HG03558 (cell line): ENCODE results near the gene CHURC1.

Source experiments
- ATAC-seq: cut with Tn5 transposase; IDR thresholded peaks from one replicate; pipeline ENCODE4 v1.9.1; 2021; ENCODE audit warnings: moderate number of reproducible peaks; ENCODE audit not compliant: unreplicated experiment; ENCODE audit errors: extremely low read depth

The CHURC1 gene

GRCh38 chr14:64914237-64915028 lies at the start of gene CHURC1:
Gene CHURC1 (plus strand): TSS chr14:64914455. CDS start chr14:64914496, 41 bp downstream.
- ATAC-seq, result peak; percentile 95

- ATAC-seq, result no peak
Measured at GRCh38 chr14:64865109-64865508, 49.1 kb upstream of the CHURC1 start.

DNA sequence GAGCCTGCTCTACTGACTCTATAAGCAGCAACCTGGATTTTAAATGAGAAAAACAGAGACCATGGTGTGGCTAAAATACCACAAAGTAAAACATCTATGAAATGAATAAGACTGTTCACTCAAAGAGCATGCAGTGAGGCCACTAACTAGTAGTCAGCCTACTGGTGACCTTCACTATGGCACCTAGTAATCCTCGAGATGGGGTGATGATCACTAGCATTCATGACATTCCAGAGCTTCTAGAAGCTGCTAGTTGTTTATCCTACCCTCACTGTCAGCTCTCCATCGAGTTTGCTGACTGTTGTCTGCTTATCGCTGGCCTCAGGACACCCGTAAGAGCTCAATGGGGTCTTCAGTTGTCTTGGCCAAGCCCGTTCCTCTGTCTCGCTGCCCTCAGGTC lies 48.3 kb upstream of the CHURC1 start:
- ATAC-seq, result no peak

DNA sequence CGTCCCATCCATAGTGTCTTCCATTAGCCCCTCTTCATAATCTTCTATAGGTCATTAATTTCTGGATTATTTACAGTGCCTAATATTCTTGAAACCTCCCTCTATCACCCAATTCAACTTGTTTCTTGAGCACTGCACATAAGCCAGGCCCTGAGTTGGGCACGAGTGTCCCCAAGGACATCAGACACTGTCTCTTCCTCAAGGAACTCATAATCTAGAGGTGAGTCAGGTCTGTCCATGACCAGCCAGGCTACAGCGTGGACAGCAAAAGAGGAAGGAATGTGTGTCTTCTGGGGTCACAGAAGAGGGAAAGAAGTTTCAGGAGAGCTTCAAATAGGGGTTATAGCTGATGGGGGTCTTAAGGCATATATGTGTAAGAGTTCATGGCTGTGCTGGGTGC lies 47.1 kb upstream of the CHURC1 start:
- no peak for ATAC-seq

DNA sequence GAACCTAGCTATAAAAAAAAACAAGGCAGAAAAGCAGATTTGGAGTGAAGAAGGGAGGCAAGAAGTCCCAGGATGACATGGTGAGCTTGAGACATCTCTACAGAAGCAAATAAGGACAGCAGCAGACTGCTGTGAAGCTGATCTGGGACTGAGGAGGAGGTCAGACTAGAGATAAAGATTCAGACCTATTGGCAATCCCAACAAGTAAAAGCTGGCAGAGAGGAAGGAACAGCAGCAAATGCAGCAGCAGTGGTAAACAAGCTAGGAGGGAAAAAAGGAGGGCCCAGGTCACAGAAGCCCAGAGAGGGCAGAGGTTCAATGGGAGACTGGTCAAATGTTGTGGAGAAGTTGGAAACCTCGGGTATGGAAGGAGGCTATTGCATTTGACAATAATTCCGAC lies 45.9 kb upstream of the CHURC1 start:
- ATAC-seq, result no peak

GRCh38 chr14:64868841-64869240 lies 45.4 kb upstream of the CHURC1 start:
- ATAC-seq, result no peak

DNA sequence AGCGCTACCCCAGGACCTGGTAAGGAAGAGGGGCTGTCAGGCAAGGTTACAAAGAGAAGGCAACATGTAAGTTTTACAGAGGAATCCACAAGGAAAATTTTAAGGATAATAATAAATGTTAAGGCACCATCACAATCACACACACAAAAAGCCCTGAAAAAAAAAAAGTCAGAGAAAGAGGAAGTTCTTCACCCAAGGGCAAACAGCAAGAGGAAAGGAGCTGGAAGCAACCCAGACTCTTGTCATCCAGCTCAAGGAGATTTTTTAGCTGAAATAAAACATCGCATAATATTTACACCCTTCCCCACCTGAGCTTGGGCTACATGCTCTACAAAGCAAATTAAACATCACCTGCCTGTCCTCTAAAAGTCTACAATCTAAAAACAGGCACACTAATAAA lies 44.1 kb upstream of the CHURC1 start:
- no peak for ATAC-seq

DNA sequence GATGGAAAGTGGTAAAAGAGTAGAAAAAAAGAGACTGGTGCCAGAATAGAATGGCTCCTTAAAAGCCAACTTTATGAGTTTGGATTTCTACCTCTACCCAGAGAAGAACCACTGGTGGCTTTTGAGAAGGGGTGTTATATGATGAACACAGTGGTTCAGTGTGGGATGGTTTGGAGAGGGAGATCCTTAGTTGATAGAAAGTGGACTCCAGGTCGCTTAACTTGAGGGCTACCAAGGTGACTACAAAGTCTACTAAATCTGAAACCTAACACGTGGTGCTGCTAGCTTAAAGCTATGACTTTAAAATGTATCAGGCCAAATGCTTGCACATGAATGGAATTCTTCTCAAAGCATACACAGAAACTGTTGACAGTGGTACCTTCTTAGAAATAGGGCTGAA lies 42.9 kb upstream of the CHURC1 start:
- no peak for ATAC-seq

- ATAC-seq, result no peak
Measured at GRCh38 chr14:64873506-64874219, 40.6 kb upstream of the CHURC1 start.

GRCh38 chr14:64875350-64875749 lies 38.9 kb upstream of the CHURC1 start:
- no peak for ATAC-seq

DNA sequence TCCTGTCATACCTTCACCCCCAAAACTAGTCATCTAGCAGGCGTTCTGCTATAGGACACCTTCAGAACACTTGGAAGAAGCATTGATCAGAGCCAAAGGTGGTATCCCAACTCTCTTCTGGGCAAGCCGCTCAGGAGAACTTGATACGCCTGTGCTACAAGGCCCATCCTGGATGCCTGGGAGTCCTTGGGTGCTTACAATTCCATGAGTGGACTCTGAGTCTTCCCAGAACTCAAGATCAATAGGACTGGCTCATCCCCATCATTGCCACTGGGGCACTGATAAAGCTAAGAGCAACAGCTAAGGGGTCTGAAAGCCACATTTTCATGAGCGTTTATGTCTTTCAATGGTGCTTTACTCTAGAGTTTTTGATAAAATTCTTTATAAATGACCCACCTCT lies 36.4 kb upstream of the CHURC1 start:
- no peak for ATAC-seq

GRCh38 chr14:64878837-64879634 lies 35.2 kb upstream of the CHURC1 start:
- ATAC-seq, result no peak

DNA sequence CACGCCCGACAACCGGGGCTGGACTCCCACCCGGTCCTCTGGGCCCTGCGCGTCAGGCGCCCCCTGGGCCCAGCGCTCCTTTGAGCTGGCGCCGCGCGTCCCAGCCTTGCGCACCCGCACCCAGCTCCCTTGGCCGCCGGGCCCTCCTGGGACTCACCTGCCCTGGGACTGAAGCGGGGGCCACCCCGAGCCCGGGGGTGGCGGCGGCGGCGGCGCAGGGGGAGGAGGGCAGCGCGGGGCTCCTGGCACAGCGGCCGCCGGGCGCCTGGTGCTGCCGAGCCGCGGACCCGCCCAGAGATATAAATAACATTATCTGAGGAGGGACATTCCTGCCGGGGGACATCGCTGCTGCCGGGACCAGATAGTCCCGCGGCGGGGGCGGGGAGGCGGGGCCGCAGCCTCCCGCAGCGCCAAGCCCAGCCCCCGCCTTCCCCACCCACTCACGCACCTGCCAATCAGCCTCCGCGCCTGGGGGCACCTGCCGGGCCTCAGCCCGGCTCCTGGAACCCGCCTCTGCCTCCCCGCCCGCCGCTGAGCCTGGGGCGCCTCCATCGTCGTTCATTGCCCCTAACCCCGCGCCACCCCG lies 34.5 kb upstream of the CHURC1 start, which contains the start of gene SPTB:
TSS of gene SPTB (minus strand) at position 273 of the 586 bp plus-strand sequence. CDS start 56,813 bp downstream, outside the sequence.
- no peak for ATAC-seq

DNA sequence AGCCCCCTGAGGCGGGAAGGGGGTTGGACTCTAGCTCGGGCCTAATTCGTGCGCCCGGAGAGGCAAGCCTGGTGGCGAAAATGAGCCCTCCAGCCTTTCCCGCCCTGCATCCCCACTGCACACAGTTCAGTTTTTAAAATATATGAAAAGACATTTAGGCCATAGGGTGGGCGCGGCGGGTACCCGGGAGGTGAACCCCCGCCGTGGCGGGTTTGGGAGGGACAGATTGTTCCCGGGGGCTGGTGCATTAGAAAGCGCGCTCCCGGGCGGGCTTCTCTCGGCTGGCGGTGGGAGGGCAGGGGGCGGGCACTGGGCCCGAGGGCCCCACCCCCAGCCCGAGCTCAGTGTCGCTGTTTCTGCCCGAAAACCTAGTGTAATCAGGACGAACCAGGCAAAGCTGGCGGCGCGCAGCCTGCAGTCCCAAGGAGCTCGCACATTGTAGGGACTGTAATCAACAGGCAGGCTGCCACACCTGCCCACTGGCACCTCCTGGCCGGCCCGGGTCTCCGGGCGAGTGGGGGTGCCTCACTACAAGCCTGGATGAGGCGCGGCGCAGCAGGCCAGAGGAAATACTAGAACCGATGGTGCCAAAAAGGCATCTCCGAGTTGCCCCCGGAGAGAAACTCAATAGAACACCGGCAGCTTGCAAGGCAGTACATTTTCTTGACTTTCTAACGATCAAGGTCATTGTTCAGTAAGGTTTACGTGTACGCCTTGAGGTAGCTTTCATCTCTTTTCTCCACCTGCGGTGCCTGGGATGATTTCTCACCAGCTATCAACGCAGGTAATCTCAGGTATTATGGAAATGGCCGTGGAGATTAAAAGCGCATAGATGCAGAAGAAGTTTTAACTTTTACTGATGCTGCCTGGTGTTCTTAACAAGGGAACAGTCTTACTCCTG lies 33.8 kb upstream of the CHURC1 start:
- no peak for ATAC-seq

- no peak for ATAC-seq
Measured at GRCh38 chr14:64885559-64885958, 28.7 kb upstream of the CHURC1 start.

DNA sequence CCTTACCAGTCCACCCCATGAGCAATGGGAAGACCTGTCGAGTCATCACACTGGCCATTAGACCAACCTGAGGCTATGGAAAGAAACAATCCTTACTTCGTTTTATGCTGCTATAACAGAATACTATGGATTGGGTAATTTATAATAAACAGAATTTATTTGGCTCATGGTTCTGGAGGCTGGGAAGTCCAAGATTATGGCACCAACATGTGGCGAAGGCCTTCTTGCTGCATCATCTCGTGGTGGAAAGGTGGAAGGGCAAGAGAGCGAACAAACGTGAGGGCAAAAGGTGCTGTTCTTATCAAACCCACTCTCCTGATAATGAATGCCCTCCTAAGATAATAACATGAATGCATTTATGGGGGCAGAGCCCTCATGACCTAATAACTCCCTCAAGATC lies 24.9 kb upstream of the CHURC1 start:
- no peak for ATAC-seq

DNA sequence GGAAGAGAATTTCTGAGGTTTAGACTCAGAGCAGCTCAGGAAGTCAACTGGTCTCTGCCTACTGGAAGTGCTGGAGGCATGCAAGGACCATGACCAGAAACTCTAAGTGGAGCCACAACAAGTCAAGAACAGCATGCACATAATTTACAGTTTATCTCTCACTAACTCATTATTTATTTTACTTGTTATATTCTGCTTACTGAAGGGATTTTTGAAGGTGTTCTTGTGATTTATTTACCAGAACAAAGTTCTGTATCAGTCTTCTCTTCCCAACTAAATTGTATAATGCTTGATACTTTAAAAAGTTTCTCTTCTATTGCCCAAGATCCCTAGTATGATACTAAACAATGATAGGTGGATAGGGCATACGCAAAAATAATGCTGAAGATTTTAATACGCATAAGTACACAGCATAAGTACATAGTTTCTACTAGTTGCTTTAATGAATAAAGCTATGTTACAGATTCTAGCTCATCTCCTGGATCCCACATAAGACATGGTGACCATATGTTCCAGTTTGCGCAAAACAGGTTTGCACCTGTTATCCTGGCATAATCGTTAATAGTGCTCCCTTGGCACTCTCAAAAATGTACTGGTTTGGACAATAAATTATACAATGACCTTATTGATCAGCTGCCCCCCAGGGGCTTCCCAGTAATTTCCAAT lies 22.9 kb upstream of the CHURC1 start:
- no peak for ATAC-seq

- ATAC-seq, result no peak
Measured at GRCh38 chr14:64891839-64892375, 22.3 kb upstream of the CHURC1 start.

DNA sequence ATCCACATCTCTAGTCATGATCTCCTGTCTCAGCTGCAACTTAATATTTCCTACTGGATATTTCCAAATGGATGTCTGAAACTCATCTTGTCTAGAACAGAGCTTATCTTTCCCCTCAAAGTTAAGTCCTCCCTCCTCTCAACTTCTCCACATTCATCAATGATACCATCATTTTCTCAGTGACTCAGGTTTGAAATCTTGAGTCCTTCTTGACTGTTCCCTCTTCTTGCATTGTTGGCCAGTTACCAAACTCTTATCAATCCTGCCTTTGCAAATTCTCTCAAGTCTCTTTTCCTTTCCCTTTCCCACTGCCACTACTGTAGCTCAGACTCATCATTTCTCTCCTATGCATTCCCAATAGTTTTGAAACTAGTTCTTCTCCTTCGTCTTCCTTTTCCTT lies 14.3 kb upstream of the CHURC1 start:
- ATAC-seq, result no peak
